ENCODE data around the gene MRPL30. TPM values are rescaled to one million over a fixed set of nuclear protein-coding genes. Genes with fewer than 3 reads are reported as not detected.
A peak's percentile ranks its signal among the peaks of the same experiment; 100 is the strongest.
"Not testable (repeated sequence)": the region's sequence is repeated elsewhere in the genome, so short reads cannot be mapped to it uniquely, and the experiment has no call there.

Gene MRPL30
- polyA plus RNA-seq (ENCODE audit: insufficient read length), result 37.1 TPM

- peak; percentile 95 for DNase-seq
Measured at GRCh38 chr2:99180755-99181623, at the start of gene MRPL30, which contains the start of gene MITD1. TSS of gene MRPL30 (plus strand) at chr2:99181184. CDS start at chr2:99186204, 5,020 bp downstream. TSS of gene MITD1 (minus strand) at chr2:99181058. CDS start at chr2:99180981, 77 bp downstream.

GRCh38 chr2:99135044-99135556 is 45.9 kb upstream of the MRPL30 start:
- DNase-seq, result not testable (repeated sequence)

GRCh38 chr2:99139003-99139402 is 42.0 kb upstream of the MRPL30 start:
- no peak for DNase-seq

GRCh38 chr2:99140056-99140859 is 40.7 kb upstream of the MRPL30 start:
- no peak for DNase-seq

- DNase-seq, result peak; percentile 32
Measured at GRCh38 chr2:99140860-99141109, 40.2 kb upstream of the MRPL30 start.

- DNase-seq, result peak; percentile 90
Measured at GRCh38 chr2:99141110-99142108, 39.6 kb upstream of the MRPL30 start, which contains the start of gene C2orf15. TSS of gene C2orf15 (plus strand) at chr2:99141707. CDS start at chr2:99150559, 8,852 bp downstream.

GRCh38 chr2:99150706-99151105 is 30.3 kb upstream of the MRPL30 start:
- no peak for DNase-seq

- no peak for DNase-seq
Measured at GRCh38 chr2:99152199-99152895, 28.6 kb upstream of the MRPL30 start.

- DNase-seq, result peak; percentile 5
Measured at GRCh38 chr2:99153921-99154604, 26.9 kb upstream of the MRPL30 start.

GRCh38 chr2:99154643-99155536 is 26.1 kb upstream of the MRPL30 start, which contains the start of the genes LIPT1 and TSGA10:
TSS of gene LIPT1 (plus strand) at chr2:99154967. CDS start at chr2:99161958, 6,991 bp downstream.
TSS of gene TSGA10 (minus strand) at chr2:99154942. CDS start at chr2:99109439, 45,503 bp downstream.
- DNase-seq, result peak; percentile 95

- no peak for DNase-seq
Measured at GRCh38 chr2:99156891-99157290, 24.1 kb upstream of the MRPL30 start.

GRCh38 chr2:99158599-99158998 is 22.4 kb upstream of the MRPL30 start:
- DNase-seq, result no peak

GRCh38 chr2:99159594-99159993 is 21.4 kb upstream of the MRPL30 start:
- DNase-seq, result no peak

- DNase-seq, result no peak
Measured at GRCh38 chr2:99166218-99166617, 14.8 kb upstream of the MRPL30 start.

- no peak for DNase-seq
Measured at GRCh38 chr2:99169534-99169933, 11.4 kb upstream of the MRPL30 start.

- DNase-seq, result no peak
Measured at GRCh38 chr2:99171377-99172140, 9.4 kb upstream of the MRPL30 start.

- DNase-seq, result no peak
Measured at GRCh38 chr2:99181624-99182000, 628 bp downstream of the MRPL30 start.

GRCh38 chr2:99183025-99183424 is 2.0 kb downstream of the MRPL30 start:
- DNase-seq, result no peak

- no peak for DNase-seq
Measured at GRCh38 chr2:99184811-99185210, 3.8 kb downstream of the MRPL30 start.
